Activated naive CD4-positive, alpha-beta T cell treated with anti-CD3 and anti-CD28 coated beads for 36 hours (primary cell): ENCODE results near the gene CNDP2. TPM values are rescaled to one million over a fixed set of nuclear protein-coding genes. Genes with fewer than 3 reads are reported as not detected.

Source experiments
- CTCF ChIA-PET: fragments of 350-600 bp; sonication (Branson Sonifier 250); formaldehyde crosslinking; loops from one replicate; lab custom pipeline; 2021; ENCODE audit warnings: antibody characterized with exemption; lab: Charles Lee
- DNase-seq: peaks from one replicate; pipeline ENCODE4 v3.0.0-alpha.2; 2020
- H3K27ac Mint-ChIP-seq: one replicate; pipeline ENCODE4 v1.8.0; 2021; ENCODE audit warnings: mild to moderate bottlenecking, mixed read lengths
- H3K27me3 Mint-ChIP-seq: one replicate; pipeline ENCODE4 v1.8.0; 2021; ENCODE audit warnings: low read depth, mixed read lengths
- H3K36me3 Mint-ChIP-seq: one replicate; pipeline ENCODE4 v1.8.0; 2021; ENCODE audit warnings: low read depth, mixed read lengths
- H3K4me1 Mint-ChIP-seq: one replicate; pipeline ENCODE4 v1.8.0; 2021; ENCODE audit warnings: low read depth, mixed read lengths
- H3K4me3 Mint-ChIP-seq: one replicate; pipeline ENCODE4 v1.8.0; 2021; ENCODE audit warnings: mild to moderate bottlenecking, moderate library complexity, mixed read lengths
- H3K9me3 Mint-ChIP-seq: one replicate; pipeline ENCODE4 v1.8.0; 2021; ENCODE audit warnings: mixed read lengths
- intact Hi-C: fragments of 100-400 bp; cut with micrococcal nuclease; formaldehyde crosslinking; loops from one replicate; pipeline ENCODE4 v1.15.1; 2023
- total RNA-seq, 2 experiments: library from RNA; stranded (reverse); gene quantifications; one replicate each; pipeline ENCODE4 v1.2.3, GENCODE V29; 2021

The CNDP2 gene
- total RNA-seq, 2 experiments from 2014 or later: 101 to 107 TPM

GRCh38 chr18:74539289-74539688 lies 43.1 kb downstream of the CNDP2 start:
- H3K27me3 Mint-ChIP-seq: no peaks in the 10 kb centered on the region
- intact Hi-C loops: no loop called here
- CTCF ChIA-PET: interaction anchor here (0.5 to 1.0 kb wide), 3 partner anchors 12 to 344 kb away, joined by 3 to 5 read pairs (median 4); no protein-coding TSS in a partner anchor
- H3K27ac Mint-ChIP-seq: no peak overlapping the region
- no peaks in the 10 kb centered on the region for H3K36me3 Mint-ChIP-seq
- no peak overlapping the region for H3K4me3 Mint-ChIP-seq
- no peaks in the 10 kb centered on the region for H3K4me1 Mint-ChIP-seq
- no peak for DNase-seq
- no peaks in the 10 kb centered on the region for H3K9me3 Mint-ChIP-seq

GRCh38 chr18:74540652-74541421 lies 44.7 kb downstream of the CNDP2 start:
- intact Hi-C loops: no loop called here
- CTCF ChIA-PET: interaction anchor here (0.9 to 1.1 kb wide), 2 partner anchors 11 to 198 kb away, joined by 3 to 6 read pairs; no protein-coding TSS in a partner anchor

GRCh38 chr18:74541703-74542555 lies 45.8 kb downstream of the CNDP2 start:
- H3K27ac Mint-ChIP-seq: no peak overlapping the region

More at GRCh38 chr18:74540652-74541421, 44.7 kb downstream of the CNDP2 start:
- Mint-ChIP-seq H3K9me3 (no peaks in the 10 kb centered on the region), H3K4me1 (no peaks in the 10 kb centered on the region), H3K27me3 (no peaks in the 10 kb centered on the region), H3K4me3 (no peak overlapping the region), H3K27ac (no peak overlapping the region), H3K36me3 (no peaks in the 10 kb centered on the region)
- DNase-seq: no peak

GRCh38 chr18:74544898-74545297 lies 48.7 kb downstream of the CNDP2 start:
- CTCF ChIA-PET: interaction anchor here (1.2 kb wide), 1 partner anchor 349 kb away, joined by 4 read pairs; no protein-coding TSS in a partner anchor
- Mint-ChIP-seq H3K4me1 (no peaks in the 10 kb centered on the region), H3K27me3 (no peaks in the 10 kb centered on the region), H3K27ac (no peak overlapping the region), H3K4me3 (no peak overlapping the region), H3K9me3 (peaks cover 15% of the 10 kb centered on the region), H3K36me3 (peaks cover 2% of the 10 kb centered on the region)
- intact Hi-C loops: no loop called here
- no peak for DNase-seq

More at GRCh38 chr18:74541703-74542555, 45.8 kb downstream of the CNDP2 start:
- H3K36me3 Mint-ChIP-seq: no peaks in the 10 kb centered on the region
- CTCF ChIA-PET: interaction anchor here (0.9 to 1.1 kb wide), 2 partner anchors 10 to 199 kb away, joined by 3 to 6 read pairs; no protein-coding TSS in a partner anchor
- no peak for DNase-seq
- no peaks in the 10 kb centered on the region for H3K4me1 Mint-ChIP-seq
- intact Hi-C loops: no loop called here
- no peak overlapping the region for H3K4me3 Mint-ChIP-seq
- no peaks in the 10 kb centered on the region for H3K9me3 Mint-ChIP-seq
- H3K27me3 Mint-ChIP-seq: no peaks in the 10 kb centered on the region

GRCh38 chr18:74546007-74546406 lies 49.8 kb downstream of the CNDP2 start:
- CTCF ChIA-PET: interaction anchor here (2.0 kb wide), 1 partner anchor 192 kb away, joined by 5 read pairs; no protein-coding TSS in a partner anchor

GRCh38 chr18:74546751-74547530 lies 50.8 kb downstream of the CNDP2 start:
- CTCF ChIA-PET: interaction anchor here (2.0 kb wide), 1 partner anchor 193 kb away, joined by 5 read pairs; no protein-coding TSS in a partner anchor
- H3K4me1 Mint-ChIP-seq: no peaks in the 10 kb centered on the region

More at GRCh38 chr18:74546007-74546406, 49.8 kb downstream of the CNDP2 start:
- Mint-ChIP-seq H3K27ac (no peak overlapping the region), H3K9me3 (peaks cover 15% of the 10 kb centered on the region), H3K27me3 (no peaks in the 10 kb centered on the region), H3K36me3 (peaks cover 2% of the 10 kb centered on the region), H3K4me1 (no peaks in the 10 kb centered on the region), H3K4me3 (no peak overlapping the region)
- intact Hi-C loops: no loop called here
- no peak for DNase-seq

GRCh38 chr18:74547860-74548259 lies 51.7 kb downstream of the CNDP2 start:
- Mint-ChIP-seq H3K4me1 (no peaks in the 10 kb centered on the region), H3K36me3 (peaks cover 2% of the 10 kb centered on the region)

More at GRCh38 chr18:74546751-74547530, 50.8 kb downstream of the CNDP2 start:
- no peak overlapping the region for H3K4me3 Mint-ChIP-seq
- peaks cover 2% of the 10 kb centered on the region for H3K27me3 Mint-ChIP-seq
- intact Hi-C loops: no loop called here
- no peak overlapping the region for H3K27ac Mint-ChIP-seq
- H3K9me3 Mint-ChIP-seq: peaks cover 15% of the 10 kb centered on the region
- no peak for DNase-seq
- H3K36me3 Mint-ChIP-seq: peaks cover 2% of the 10 kb centered on the region

GRCh38 chr18:74549591-74550104 lies 53.5 kb downstream of the CNDP2 start:
- H3K4me3 Mint-ChIP-seq: no peak overlapping the region
- no peaks in the 10 kb centered on the region for H3K4me1 Mint-ChIP-seq
- H3K9me3 Mint-ChIP-seq: peaks cover 15% of the 10 kb centered on the region
- intact Hi-C loops: no loop called here
- peaks cover 2% of the 10 kb centered on the region for H3K36me3 Mint-ChIP-seq
- H3K27me3 Mint-ChIP-seq: peaks cover 2% of the 10 kb centered on the region
- no peak overlapping the region for H3K27ac Mint-ChIP-seq
- DNase-seq: no peak
- CTCF ChIA-PET: interaction anchor here (0.6 to 1.4 kb wide), 6 partner anchors 56 to 221 kb away, joined by 3 to 5 read pairs (median 4); no protein-coding TSS in a partner anchor

More at GRCh38 chr18:74547860-74548259, 51.7 kb downstream of the CNDP2 start:
- H3K27ac Mint-ChIP-seq: no peak overlapping the region
- DNase-seq: no peak
- intact Hi-C loops: no loop called here
- CTCF ChIA-PET: interaction anchor here (1.3 kb wide), 1 partner anchor 194 kb away, joined by 3 read pairs; no protein-coding TSS in a partner anchor
- H3K27me3 Mint-ChIP-seq: peaks cover 2% of the 10 kb centered on the region
- no peak overlapping the region for H3K4me3 Mint-ChIP-seq
- peaks cover 15% of the 10 kb centered on the region for H3K9me3 Mint-ChIP-seq

- Mint-ChIP-seq H3K9me3 (peaks cover 15% of the 10 kb centered on the region), H3K36me3 (peaks cover 2% of the 10 kb centered on the region), H3K27ac (no peak overlapping the region), H3K27me3 (peaks cover 2% of the 10 kb centered on the region), H3K4me1 (no peaks in the 10 kb centered on the region), H3K4me3 (no peak overlapping the region)
- CTCF ChIA-PET: interaction anchor here (1.1 to 2.0 kb wide), 10 partner anchors 10 to 353 kb away, joined by 4 to 28 read pairs (median 9); no protein-coding TSS in a partner anchor
- intact Hi-C loops: no loop called here
- no peak for DNase-seq
These were observed 54.7 kb downstream of the CNDP2 start for GRCh38 chr18:74550886-74551285.

- peaks cover 15% of the 10 kb centered on the region for H3K9me3 Mint-ChIP-seq
- H3K27ac Mint-ChIP-seq: no peak overlapping the region
- H3K36me3 Mint-ChIP-seq: peaks cover 2% of the 10 kb centered on the region
- intact Hi-C loops: no loop called here
- DNase-seq: no peak
- peaks cover 2% of the 10 kb centered on the region for H3K27me3 Mint-ChIP-seq
- H3K4me3 Mint-ChIP-seq: no peak overlapping the region
- no peaks in the 10 kb centered on the region for H3K4me1 Mint-ChIP-seq
- CTCF ChIA-PET: interaction anchor here (0.6 to 2.0 kb wide), 45 partner anchors 8 to 1787 kb away, joined by 3 to 28 read pairs (median 5); no protein-coding TSS in a partner anchor
These were observed 55.3 kb downstream of the CNDP2 start for GRCh38 chr18:74551452-74551851.
